T-helper 2 cell treated with Interferon-gamma antibody and Interleukin-4, amounts not matched to agents 100 ng/mL and 5 ng/mL, for 36 hours (primary cell): ENCODE data around the gene MSI2. TPM values are rescaled to one million over a fixed set of nuclear protein-coding genes. Genes with fewer than 3 reads are reported as not detected.

Experiments
- intact Hi-C: fragments of 100-400 bp; cut with micrococcal nuclease; formaldehyde crosslinking; loops from one replicate; pipeline ENCODE4 v1.15.1; 2023
- total RNA-seq: library from RNA; stranded (reverse); gene quantifications from 2 replicates; pipeline ENCODE4 v1.2.3, GENCODE V29; 2022

Gene MSI2
- total RNA-seq, 1 donor from 2014 or later = 140 TPM

DNA sequence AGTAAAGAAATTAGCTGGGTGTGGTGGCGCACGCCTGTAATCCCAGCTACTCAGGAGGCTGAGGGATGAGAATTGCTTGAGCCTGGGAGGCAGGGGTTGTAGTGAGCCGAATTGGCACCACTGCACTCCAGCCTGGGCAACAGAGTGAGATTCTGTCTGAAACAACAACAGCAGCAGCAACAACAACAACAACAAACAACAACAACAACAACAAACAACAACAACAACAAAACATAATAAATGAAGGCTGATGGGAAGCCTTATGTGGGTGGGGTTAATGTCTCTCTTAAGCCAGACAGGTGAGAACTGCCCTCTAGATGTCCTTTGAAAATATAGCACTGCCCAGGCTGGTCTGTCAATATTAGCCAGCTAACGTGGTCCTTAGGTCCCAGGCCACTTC lies 107.3 kb downstream of the MSI2 start:
- intact Hi-C loops = no loop called here

DNA sequence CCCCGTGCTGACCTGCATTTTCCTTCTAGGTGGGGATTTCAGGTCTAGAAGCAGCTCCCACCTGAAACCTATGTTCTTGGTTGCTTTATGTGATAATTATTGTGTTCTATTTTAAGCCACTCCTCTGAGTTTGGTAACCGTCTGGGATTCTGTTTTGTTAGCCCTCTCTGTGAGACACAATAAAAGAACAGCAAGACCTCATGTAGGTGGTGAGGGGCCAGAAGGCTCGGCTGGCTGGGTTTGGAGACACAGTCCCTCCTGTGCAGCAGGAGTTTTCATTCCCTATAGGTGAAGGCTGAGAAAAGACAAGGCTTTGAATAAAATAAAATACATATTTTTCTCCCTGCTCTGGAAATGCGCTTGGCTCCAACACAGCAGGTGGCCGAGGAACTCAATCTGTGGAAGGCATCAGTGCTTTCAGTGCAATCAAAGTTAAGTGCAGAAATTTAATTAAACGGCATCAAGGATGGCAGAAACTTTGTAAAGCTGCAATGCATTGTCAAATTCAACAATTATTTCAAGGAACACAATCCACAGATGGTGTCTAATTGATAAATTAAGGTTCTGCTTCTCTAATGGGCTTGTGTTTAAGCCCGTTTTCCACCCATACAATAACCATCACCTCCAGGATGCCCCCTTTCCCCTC lies 107.8 kb downstream of the MSI2 start:
- intact Hi-C loops = no loop called here

DNA sequence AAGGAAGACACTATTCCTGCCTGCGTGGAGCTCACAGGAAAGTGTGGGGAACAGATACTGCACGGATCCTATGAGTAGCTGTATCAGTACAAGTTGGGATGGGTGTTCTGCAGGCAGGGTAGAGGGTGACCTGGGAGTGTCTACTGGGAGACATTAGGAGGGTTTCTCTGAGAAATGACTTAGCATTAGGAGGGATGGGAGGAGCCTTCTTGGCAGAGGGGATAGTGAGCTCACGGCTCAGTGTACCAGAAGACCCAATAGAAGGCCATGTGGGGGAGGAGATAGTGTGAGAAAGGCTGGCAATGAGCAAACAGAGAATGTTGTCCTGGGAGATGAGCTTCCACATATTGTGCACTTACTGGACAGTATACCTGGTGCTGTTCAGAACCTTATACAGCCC lies 109.1 kb downstream of the MSI2 start:
- intact Hi-C loops = no loop called here

GRCh38 chr17:57366177-57366557 lies 109.8 kb downstream of the MSI2 start:
- intact Hi-C loops = no loop called here

DNA sequence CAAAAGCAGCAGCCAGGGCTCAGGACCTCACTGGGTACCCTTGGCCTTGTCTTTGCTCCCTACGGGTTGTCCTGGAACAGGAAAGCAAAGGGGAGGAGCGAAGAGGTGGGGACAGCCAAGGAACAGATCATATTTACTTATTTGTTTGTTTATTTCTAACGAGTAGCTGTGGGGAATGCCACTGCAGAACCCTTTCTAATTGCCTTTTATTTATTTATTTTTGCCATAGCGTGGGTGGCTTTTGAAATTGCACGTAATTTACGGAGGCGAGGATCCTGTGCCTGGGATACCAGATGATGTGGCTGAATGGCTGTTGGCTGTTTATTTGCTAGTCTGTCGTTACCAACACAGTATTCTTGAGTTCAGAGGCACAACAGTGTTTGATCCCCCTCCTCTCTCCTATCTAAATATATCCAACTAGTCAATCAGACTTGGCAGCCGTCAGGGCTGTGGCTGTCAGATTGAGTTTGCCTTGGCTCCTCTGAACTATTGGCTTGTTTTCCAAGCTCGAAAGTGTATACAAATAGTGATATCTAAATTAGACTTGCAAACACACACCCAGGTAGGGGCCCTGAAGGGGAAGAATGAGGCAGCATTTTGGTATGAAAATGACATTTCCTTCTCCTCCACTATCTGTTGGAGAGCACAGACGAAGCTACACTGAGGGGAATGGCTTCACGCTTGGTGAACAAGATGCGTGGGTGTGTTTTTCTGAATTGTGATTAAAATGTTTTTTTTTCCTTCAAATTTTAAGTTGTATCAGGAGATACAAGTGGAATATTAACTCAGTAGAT lies 110.4 kb downstream of the MSI2 start:
- intact Hi-C loops = no loop called here

DNA sequence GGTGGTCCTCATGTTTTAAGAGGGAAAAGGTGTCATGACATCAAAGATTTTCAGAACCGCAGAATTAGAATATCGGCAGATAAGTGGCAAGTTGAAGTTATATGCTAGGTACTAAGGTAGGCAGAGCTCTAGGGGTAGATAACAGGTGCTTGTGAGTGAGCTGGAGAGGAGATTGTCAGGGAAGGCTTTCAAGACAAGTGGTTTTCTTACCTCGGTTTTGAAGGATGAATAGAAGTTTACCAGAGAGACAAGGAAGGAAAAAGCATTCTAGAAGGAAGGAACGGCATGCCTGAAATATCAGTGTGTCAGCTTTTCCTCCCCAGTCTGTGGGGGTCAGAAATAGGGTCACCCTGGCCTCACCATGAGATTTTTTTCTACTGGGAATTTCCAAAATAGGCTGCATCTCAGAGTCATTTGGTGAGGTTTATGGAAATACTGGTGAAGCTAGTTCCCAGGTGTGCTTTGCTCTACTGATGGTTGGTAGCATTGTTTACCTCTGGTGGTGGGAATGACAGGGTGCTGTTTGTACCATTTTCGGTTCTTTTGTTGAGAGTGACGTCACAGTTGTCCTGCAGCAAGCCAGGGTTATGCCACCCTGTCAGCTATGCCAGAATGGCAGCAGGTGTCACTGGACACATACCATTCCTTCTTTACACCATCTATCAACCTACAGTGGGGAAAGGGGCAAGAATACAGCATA lies 112.5 kb downstream of the MSI2 start:
- intact Hi-C loops = no loop called here

- intact Hi-C loops = no loop called here
These were observed 113.2 kb downstream of the MSI2 start for GRCh38 chr17:57369509-57369945.

GRCh38 chr17:57370037-57370581 lies 113.8 kb downstream of the MSI2 start:
- intact Hi-C loops = no loop called here

DNA sequence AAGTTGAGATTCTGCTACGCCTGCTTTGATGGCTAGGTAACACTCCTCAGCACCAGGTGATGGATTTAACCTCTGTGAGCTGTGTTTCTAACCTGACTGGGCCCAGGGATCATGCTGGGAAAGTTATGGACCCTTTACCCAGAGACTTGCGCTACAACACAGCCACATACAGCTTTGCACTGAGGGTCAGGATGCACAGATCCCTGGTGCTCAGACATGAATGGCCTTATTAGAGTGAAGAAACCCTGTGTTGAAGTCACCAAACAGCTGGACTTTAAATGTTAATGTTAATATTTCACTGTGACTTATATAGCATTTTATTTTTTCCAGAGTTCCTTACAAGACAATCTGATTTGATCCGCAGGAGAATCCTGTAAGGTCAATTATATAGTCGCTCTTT lies 114.3 kb downstream of the MSI2 start:
- intact Hi-C loops = no loop called here

GRCh38 chr17:57372156-57372555 lies 115.8 kb downstream of the MSI2 start:
- intact Hi-C loops = no loop called here

- intact Hi-C loops = no loop called here
These were observed 116.7 kb downstream of the MSI2 start for GRCh38 chr17:57373048-57373447.

DNA sequence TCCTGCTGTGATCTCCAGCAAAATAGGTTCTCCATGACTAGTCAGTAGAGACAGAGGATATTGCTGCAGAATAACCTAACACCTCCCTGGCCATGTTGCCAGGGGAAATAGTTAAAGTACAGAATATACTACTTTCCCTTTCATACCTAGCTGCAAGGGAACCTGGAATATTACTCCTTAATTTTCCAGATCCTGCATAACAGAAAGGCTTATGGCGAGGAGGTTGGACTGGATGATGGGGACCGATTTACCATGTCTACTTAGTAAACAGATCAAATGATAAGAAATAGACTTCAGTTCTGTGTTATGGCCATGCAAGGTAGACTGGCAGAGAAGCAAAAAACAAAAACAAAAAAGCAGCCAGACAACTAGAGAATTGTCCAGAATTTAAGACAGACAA lies 117.4 kb downstream of the MSI2 start:
- intact Hi-C loops = no loop called here

DNA sequence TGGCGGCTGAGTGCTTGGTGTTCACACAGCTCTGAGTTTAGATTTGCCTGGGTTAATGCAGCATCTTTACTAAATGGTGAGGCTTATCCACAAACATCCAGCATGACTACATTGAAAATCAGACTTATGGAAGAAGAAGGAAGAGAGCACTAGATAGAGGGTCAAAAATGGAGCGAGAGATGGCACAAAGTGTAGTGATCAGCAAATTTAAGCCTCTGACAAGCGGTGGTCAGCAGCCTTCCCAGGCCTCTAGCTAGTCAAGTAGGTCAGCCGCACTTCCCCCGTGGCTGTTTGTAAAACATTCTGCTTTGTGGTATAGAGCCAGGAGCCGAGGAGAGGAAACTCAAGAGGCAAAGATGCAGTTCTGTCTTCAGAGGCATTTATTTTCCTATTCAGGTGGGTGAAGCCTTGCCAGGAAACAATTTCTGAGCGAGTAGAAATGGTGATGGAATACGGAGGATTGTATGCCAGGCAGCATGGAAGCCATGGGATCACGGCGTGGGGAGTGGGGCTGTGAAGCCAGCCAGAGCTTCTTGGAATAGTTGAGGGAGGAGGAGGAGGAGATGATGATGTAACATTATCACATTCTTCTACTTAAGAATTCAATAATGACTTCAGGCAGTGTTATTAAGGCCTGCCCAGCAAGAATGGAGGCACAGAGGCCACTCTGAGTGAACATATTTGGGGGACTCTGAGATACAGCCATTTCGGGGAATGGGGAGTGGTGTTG lies 118.9 kb downstream of the MSI2 start:
- intact Hi-C loops = no loop called here

DNA sequence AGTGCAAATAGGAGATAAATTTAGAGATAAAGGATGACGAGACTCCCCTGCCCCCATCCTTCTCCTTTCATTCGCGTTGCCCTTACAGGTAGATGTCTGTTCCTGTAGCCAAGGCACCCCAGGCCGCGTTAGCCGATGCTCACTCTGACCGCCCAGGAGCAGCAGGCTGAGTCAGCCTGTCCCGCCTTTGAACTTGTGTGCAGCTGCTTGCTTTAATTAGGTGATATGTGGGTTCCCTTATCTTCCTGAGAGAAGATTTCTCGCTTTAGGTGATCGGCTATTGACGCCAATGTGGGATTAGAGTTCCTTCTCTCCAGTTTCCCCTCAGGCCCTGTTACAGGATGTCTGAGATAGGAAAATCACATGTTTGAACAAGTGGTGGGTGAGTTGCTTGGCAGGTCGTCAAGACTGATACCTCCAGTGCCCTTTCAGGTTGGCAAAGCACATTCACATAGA lies 119.5 kb downstream of the MSI2 start:
- intact Hi-C loops = no loop called here

DNA sequence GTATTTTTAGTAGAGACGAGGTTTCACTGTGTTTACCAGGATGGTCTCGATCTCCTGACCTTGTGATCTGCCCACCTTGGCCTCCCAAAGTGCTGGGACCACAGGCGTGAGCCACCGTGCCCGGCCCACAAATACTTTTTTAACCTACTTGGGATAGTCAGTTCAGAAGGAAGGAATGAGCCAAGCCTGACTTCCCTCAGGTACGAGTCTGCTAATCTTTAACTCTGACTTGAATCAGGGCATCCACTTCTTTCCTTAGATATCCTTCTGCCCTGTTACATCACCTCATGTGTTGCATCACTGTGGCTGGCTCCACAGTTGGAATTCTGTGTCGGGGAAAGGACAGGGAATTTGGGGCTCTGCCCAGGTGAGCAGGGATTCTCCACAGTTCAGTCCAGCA lies 120.8 kb downstream of the MSI2 start:
- intact Hi-C loops = no loop called here

- intact Hi-C loops = no loop called here
These were observed 123.0 kb downstream of the MSI2 start for GRCh38 chr17:57379237-57379894.

GRCh38 chr17:57379895-57380434 lies 123.6 kb downstream of the MSI2 start:
- intact Hi-C loops = no loop called here

DNA sequence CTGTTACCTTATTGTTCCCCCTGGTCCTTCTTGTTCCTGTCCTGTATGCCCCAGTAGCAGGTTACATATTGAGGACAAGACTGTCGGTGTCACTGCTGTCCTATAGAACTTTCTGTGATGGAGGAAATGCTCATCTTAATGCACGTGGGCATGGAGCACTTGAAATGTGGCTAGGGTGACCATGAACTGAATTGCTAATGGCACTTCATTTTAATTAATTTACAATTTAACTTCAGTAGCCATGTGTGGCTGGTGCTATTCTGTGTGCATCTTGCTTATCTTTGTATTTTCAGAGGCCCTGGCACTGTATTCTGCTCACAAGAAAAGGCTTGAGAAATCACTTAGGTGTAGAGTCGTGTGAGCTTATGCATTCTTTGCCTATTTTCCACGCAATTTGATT lies 125.2 kb downstream of the MSI2 start:
- intact Hi-C loops = no loop called here

GRCh38 chr17:57384219-57384618 lies 127.9 kb downstream of the MSI2 start:
- intact Hi-C loops = no loop called here

- intact Hi-C loops = no loop called here
These were observed 129.7 kb downstream of the MSI2 start for GRCh38 chr17:57385975-57386374.

DNA sequence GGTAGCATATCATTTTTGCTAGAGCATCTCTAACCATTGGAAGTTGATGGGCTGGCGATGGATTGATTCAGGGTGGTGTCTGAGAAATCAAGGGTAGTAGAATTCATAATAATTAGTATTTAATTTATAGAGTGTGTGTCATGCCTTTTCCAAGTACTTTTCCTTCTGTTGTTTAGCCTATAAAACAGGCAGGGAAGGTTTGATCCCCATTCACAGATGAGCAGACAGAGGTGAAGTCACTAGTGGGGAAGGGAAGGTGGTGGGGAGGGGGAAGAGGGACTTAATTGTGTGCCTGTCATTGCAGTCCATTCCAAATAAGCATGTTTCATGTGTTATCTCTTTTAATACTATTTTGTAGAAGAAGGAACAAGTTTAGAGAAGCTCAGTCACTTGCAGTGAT lies 131.3 kb downstream of the MSI2 start:
- intact Hi-C loops = no loop called here
